A204.1 (cell line): ENCODE data around the gene CRHR1.
"Not testable (repeated sequence)": the region's sequence is repeated elsewhere in the genome, so short reads cannot be mapped to it uniquely, and the experiment has no call there.

ENCODE experiments used
- FAIRE-seq: peaks from 2 replicates; lab custom pipeline; 2012; peaks lifted over from hg19 to GRCh38; lab: Jason Lieb, UNC

Gene CRHR1

GRCh38 chr17:45846223-45846622, 62.1 kb downstream of the CRHR1 start:
- no peak for FAIRE-seq

- no peak for FAIRE-seq
These were observed 62.5 kb downstream of the CRHR1 start for GRCh38 chr17:45846646-45847045.

- FAIRE-seq = no peak
These were observed 63.0 kb downstream of the CRHR1 start for GRCh38 chr17:45847101-45847500.

GRCh38 chr17:45847747-45848146, 63.6 kb downstream of the CRHR1 start:
- no peak for FAIRE-seq

- FAIRE-seq = no peak
These were observed 64.3 kb downstream of the CRHR1 start for GRCh38 chr17:45848405-45848804.

- FAIRE-seq = no peak
These were observed 64.9 kb downstream of the CRHR1 start for GRCh38 chr17:45848868-45849535.

- no peak for FAIRE-seq
These were observed 65.4 kb downstream of the CRHR1 start for GRCh38 chr17:45849536-45849990.

GRCh38 chr17:45850011-45850410, 65.9 kb downstream of the CRHR1 start:
- no peak for FAIRE-seq

- FAIRE-seq = no peak
These were observed 66.3 kb downstream of the CRHR1 start for GRCh38 chr17:45850468-45850867.

GRCh38 chr17:45851022-45851421, 66.9 kb downstream of the CRHR1 start:
- FAIRE-seq = no peak

GRCh38 chr17:45851464-45851863, 67.3 kb downstream of the CRHR1 start:
- no peak for FAIRE-seq

- FAIRE-seq = no peak
These were observed 67.8 kb downstream of the CRHR1 start for GRCh38 chr17:45851873-45852272.

- FAIRE-seq = peak; percentile 93
These were observed 68.6 kb downstream of the CRHR1 start for GRCh38 chr17:45852535-45853297.

- no peak for FAIRE-seq
These were observed 70.1 kb downstream of the CRHR1 start for GRCh38 chr17:45854209-45854608.

- FAIRE-seq = no peak
These were observed 71.7 kb downstream of the CRHR1 start for GRCh38 chr17:45855691-45856336.

- FAIRE-seq = no peak
These were observed 74.0 kb downstream of the CRHR1 start for GRCh38 chr17:45857977-45858708.

- no peak for FAIRE-seq
These were observed 77.0 kb downstream of the CRHR1 start for GRCh38 chr17:45861165-45861564.

GRCh38 chr17:45862127-45862526, 78.0 kb downstream of the CRHR1 start:
- not testable (repeated sequence) for FAIRE-seq

GRCh38 chr17:45863857-45864654, 79.9 kb downstream of the CRHR1 start:
- no peak for FAIRE-seq

- FAIRE-seq = no peak
These were observed 83.1 kb downstream of the CRHR1 start for GRCh38 chr17:45867171-45867570.

- FAIRE-seq = no peak
These were observed 83.6 kb downstream of the CRHR1 start for GRCh38 chr17:45867702-45868101.

- no peak for FAIRE-seq
These were observed 84.2 kb downstream of the CRHR1 start for GRCh38 chr17:45868276-45868675.
